ENCODE results near the gene SUCLG2.

DNA sequence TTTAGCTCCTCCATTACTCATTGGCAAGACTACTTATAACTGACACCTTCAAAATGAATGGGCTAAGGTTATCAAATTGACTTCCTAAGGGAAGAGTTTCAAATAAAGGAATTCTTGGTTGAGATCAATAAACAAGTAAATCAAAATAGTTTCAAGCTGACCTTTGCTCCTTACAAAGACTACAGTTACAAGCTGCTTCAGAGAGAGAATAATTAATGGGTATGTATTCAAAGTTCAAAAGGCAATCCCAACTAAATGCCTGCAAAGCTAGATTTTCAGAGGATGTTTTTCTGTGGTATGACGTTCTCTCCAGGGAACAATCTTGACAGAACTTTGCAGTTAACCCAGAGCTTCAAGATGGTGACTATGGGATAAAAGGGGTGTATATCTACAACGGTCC is 153.7 kb downstream of the SUCLG2 start:
- TF ChIP-seq, protein P1, sequence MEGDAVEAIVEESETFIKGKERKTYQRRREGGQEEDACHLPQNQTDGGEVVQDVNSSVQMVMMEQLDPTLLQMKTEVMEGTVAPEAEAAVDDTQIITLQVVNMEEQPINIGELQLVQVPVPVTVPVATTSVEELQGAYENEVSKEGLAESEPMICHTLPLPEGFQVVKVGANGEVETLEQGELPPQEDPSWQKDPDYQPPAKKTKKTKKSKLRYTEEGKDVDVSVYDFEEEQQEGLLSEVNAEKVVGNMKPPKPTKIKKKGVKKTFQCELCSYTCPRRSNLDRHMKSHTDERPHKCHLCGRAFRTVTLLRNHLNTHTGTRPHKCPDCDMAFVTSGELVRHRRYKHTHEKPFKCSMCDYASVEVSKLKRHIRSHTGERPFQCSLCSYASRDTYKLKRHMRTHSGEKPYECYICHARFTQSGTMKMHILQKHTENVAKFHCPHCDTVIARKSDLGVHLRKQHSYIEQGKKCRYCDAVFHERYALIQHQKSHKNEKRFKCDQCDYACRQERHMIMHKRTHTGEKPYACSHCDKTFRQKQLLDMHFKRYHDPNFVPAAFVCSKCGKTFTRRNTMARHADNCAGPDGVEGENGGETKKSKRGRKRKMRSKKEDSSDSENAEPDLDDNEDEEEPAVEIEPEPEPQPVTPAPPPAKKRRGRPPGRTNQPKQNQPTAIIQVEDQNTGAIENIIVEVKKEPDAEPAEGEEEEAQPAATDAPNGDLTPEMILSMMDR (IDR thresholded peaks at IDR 0.05) = no peak
- no peak for TF ChIP-seq POLR2AphosphoS5 (IDR thresholded peaks at IDR 0.05)
- no peak for TF ChIP-seq POLR2A (IDR thresholded peaks at IDR 0.05)
- TF ChIP-seq EP300 (IDR thresholded peaks at IDR 0.05) = no peak
